MCF 10A (cell line): Measurements from ENCODE around the gene LRP1B. TPM values are rescaled to one million over a fixed set of nuclear protein-coding genes. Genes with fewer than 3 reads are reported as not detected.

Experiments used
- BruUV-seq: library from RNA; stranded (reverse); fragments of 400-500 nt; replicated peaks from 2 replicates; lab custom pipeline; 2021; lab: Mats Ljungman, UMichigan
- CTCF ChIA-PET: fragments of 300-600 bp; sonication (Branson Sonifier 250); formaldehyde crosslinking; extraction: SDS; loops from one replicate; lab custom pipeline; 2021; ENCODE audit warnings: antibody characterized with exemption, inconsistent platforms; lab: Yijun Ruan, JAX
- POLR2A ChIA-PET: fragments of 300-600, 350-650 bp; sonication (Branson Sonifier 250); formaldehyde crosslinking; extraction: SDS; loops from one replicate; lab custom pipeline; 2020; ENCODE audit warnings: antibody characterized with exemption, inconsistent platforms; lab: Yijun Ruan, JAX
- DNase-seq: peaks from one replicate; pipeline ENCODE4 v3.0.0-alpha.2; 2018; ENCODE audit not compliant: unreplicated experiment
- H3K27ac Mint-ChIP-seq: one replicate; pipeline ENCODE4 v1.8.0; 2022; ENCODE audit warnings: mild to moderate bottlenecking, low read depth, mixed read lengths; ENCODE audit not compliant: unreplicated experiment
- H3K27me3 Mint-ChIP-seq: one replicate; pipeline ENCODE4 v1.8.0; 2022; ENCODE audit warnings: mixed read lengths; ENCODE audit not compliant: insufficient read depth, unreplicated experiment
- H3K36me3 Mint-ChIP-seq: one replicate; pipeline ENCODE4 v1.8.0; 2022; ENCODE audit warnings: mild to moderate bottlenecking, moderate library complexity, mixed read lengths; ENCODE audit not compliant: insufficient read depth, unreplicated experiment
- H3K4me1 Mint-ChIP-seq: one replicate; pipeline ENCODE4 v1.8.0; 2022; ENCODE audit warnings: mixed read lengths; ENCODE audit not compliant: insufficient read depth, unreplicated experiment
- H3K4me3 Mint-ChIP-seq: one replicate; pipeline ENCODE4 v1.8.0; 2022; ENCODE audit warnings: mild to moderate bottlenecking, moderate library complexity, mixed read lengths; ENCODE audit not compliant: unreplicated experiment
- H3K9me3 Mint-ChIP-seq: one replicate; pipeline ENCODE4 v1.8.0; 2022; ENCODE audit warnings: mixed read lengths; ENCODE audit not compliant: unreplicated experiment
- CTCF ChIP-seq: fragments of 200-600 bp; IDR thresholded peaks from one replicate; pipeline ENCODE4 v1.8.0; 2022; ENCODE audit warnings: antibody characterized with exemption, mild to moderate bottlenecking; ENCODE audit not compliant: unreplicated experiment
- intact Hi-C: fragments of 100-400 bp; cut with micrococcal nuclease; formaldehyde crosslinking; loops from 2 replicates; pipeline ENCODE4 v1.14.1; 2022
- total RNA-seq: library from RNA; stranded (reverse); gene quantifications from 2 replicates; pipeline ENCODE4 v1.2.3, GENCODE V29; 2022

The LRP1B gene
- total RNA-seq, 1 experiment from 2014 or later, result not detected

DNA sequence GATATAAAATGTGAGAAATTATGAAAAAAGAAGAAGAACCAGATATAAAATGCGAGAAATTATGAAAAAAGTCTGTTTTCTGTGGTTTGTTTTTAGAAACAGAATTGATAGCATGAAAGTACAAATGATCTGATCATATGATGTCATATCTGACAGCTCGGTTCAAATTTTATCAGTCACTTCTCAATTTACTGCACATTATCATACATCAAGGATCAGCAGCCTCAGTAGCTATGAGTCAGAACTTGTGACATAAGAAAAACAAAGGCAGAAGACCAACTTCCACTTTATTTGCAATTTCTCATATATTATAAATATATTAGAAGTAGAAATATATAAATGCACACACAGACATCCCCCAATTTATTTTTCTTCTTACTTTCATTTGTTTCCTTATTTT is 634.0 kb downstream of the LRP1B start:
- CTCF ChIA-PET, result no interaction called here
- Mint-ChIP-seq H3K27ac (no peak overlapping the region), H3K9me3 (no peaks in the 10 kb centered on the region), H3K4me1 (no peaks in the 10 kb centered on the region), H3K36me3 (no peaks in the 10 kb centered on the region), H3K27me3 (peaks cover 76% of the 10 kb centered on the region), H3K4me3 (no peak overlapping the region)
- no peak for TF ChIP-seq CTCF
- no peak for DNase-seq
- no TSS peak for BruUV-seq
- intact Hi-C loops, result no loop called here
- POLR2A ChIA-PET, result interaction anchor here (1.2 kb wide), 1 partner anchor 11 kb away, joined by 5 read pairs; no protein-coding TSS in a partner anchor

- H3K27me3 Mint-ChIP-seq, result peaks cover 72% of the 10 kb centered on the region
- no TSS peak for BruUV-seq
- no peaks in the 10 kb centered on the region for H3K36me3 Mint-ChIP-seq
- intact Hi-C loops, result no loop called here
- no peak overlapping the region for H3K27ac Mint-ChIP-seq
- DNase-seq, result no peak
- no peak overlapping the region for H3K4me3 Mint-ChIP-seq
- no peaks in the 10 kb centered on the region for H3K4me1 Mint-ChIP-seq
- ChIA-PET CTCF (no interaction called here), POLR2A (no interaction called here)
- H3K9me3 Mint-ChIP-seq, result no peaks in the 10 kb centered on the region
- no peak for TF ChIP-seq CTCF
These were observed 636.9 kb downstream of the LRP1B start for GRCh38 chr2:141493936-141494335.

- H3K36me3 Mint-ChIP-seq, result no peaks in the 10 kb centered on the region
- no peak for TF ChIP-seq CTCF
- ChIA-PET POLR2A (no interaction called here), CTCF (no interaction called here)
- H3K9me3 Mint-ChIP-seq, result no peaks in the 10 kb centered on the region
- BruUV-seq, result no TSS peak
- no peak for DNase-seq
- peaks cover 64% of the 10 kb centered on the region for H3K27me3 Mint-ChIP-seq
- H3K27ac Mint-ChIP-seq, result no peak overlapping the region
- intact Hi-C loops, result no loop called here
- no peaks in the 10 kb centered on the region for H3K4me1 Mint-ChIP-seq
- H3K4me3 Mint-ChIP-seq, result no peak overlapping the region
These were observed 638.0 kb downstream of the LRP1B start for GRCh38 chr2:141492816-141493215.

GRCh38 chr2:141490886-141491285 is 639.9 kb downstream of the LRP1B start:
- H3K4me1 Mint-ChIP-seq, result no peaks in the 10 kb centered on the region
- H3K9me3 Mint-ChIP-seq, result no peaks in the 10 kb centered on the region
- ChIA-PET CTCF (interaction anchor here (0.7 to 1.1 kb wide), 2 partner anchors 30 to 64 kb away, joined by 3 to 4 read pairs; no protein-coding TSS in a partner anchor), POLR2A (no interaction called here)
- H3K27me3 Mint-ChIP-seq, result peaks cover 58% of the 10 kb centered on the region
- H3K4me3 Mint-ChIP-seq, result no peak overlapping the region
- intact Hi-C loops, result no loop called here
- no peak overlapping the region for H3K27ac Mint-ChIP-seq
- no TSS peak for BruUV-seq
- no peaks in the 10 kb centered on the region for H3K36me3 Mint-ChIP-seq
- no peak for DNase-seq
- TF ChIP-seq CTCF, result no peak
